Right ventricle myocardium inferior (tissue), 1 donor: Measurements from ENCODE around the gene ENOX1. TPM values are rescaled to one million over a fixed set of nuclear protein-coding genes. Genes with fewer than 3 reads are reported as not detected.
A peak's percentile ranks its signal among the peaks of the same experiment; 100 is the strongest.

Experiments
- ATAC-seq: fragments of 200-7000 bp; cut with Tn5 transposase; one replicate; pipeline ENCODE4 v1.9.1; 2020; ENCODE audit warnings: mild to moderate bottlenecking, moderate library complexity
- DNase-seq: peaks from one replicate; pipeline ENCODE4 v3.0.0; 2021; ENCODE audit errors: missing footprints
- intact Hi-C: fragments of 100-400 bp; cut with DNase I; formaldehyde crosslinking; loops from one replicate; pipeline ENCODE4 v1.11.0; 2022
- total RNA-seq: library from RNA; stranded (reverse); fragmentation: NEBNext Ultra II Directional; extraction: Animal tissue kit (Norgen Biotek cat#: 25700); gene quantifications from one replicate; pipeline ENCODE4 v1.2.1, GENCODE V29; 2021
- donor health status: DM: no; HTN: yes; CAD: no; lungs with severe emphysema.

Gene ENOX1
- total RNA-seq, 1 donor from 2014 or later: 6.1 TPM

DNA sequence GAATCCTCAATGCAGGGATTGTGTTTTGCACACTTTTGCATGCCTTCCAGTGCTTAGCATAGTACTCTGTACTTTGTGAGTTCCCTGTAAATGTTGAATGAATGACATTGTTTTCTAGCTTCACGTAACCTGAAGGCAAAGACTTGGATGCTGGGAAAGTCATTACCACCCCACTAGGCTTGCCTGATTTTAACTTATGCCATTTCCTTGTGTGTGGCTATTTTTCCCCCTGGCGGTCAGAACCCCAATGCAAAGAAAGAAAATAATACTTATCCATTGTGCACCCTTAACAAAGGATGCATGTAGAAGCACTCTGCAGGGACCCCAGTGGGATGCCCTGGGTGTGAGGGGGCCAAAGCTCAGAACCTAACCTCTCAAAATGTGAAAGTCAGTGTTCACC lies 1.2 kb upstream of the ENOX1 start:
- intact Hi-C loops: loop anchor here (5.0 to 10.0 kb wide), 4 partner anchors 101 to 481 kb away; no protein-coding TSS in a partner anchor
- DNase-seq (no peak), ATAC-seq (no peak)

DNA sequence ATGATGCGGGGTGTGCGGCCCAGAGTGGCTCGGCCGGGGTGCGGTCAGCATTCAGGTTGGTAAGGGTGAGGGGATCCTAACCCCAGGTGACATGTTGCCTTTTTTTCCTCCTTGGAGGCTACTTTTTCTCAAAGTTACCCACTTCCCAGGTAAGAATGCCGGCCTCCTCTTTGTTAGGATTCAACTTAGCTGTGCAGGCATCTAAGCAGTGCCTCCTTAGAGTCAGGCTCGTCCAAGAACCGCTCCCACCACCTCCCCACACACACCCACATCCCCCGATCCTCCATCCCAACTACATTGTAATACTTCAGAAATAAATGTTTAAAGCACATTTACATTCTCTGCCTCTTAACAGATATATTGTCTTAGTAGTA lies 733 bp upstream of the ENOX1 start:
- intact Hi-C loops: loop anchor here (5.0 to 10.0 kb wide), 4 partner anchors 100 to 480 kb away; no protein-coding TSS in a partner anchor
- no peak for DNase-seq
- ATAC-seq: no peak

- ATAC-seq (no peak), DNase-seq (no peak)
- intact Hi-C loops: loop anchor here (5.0 to 10.0 kb wide), 4 partner anchors 99 to 479 kb away; no protein-coding TSS in a partner anchor
Measured at GRCh38 chr13:43786472-43786765, 353 bp downstream of the ENOX1 start.

DNA sequence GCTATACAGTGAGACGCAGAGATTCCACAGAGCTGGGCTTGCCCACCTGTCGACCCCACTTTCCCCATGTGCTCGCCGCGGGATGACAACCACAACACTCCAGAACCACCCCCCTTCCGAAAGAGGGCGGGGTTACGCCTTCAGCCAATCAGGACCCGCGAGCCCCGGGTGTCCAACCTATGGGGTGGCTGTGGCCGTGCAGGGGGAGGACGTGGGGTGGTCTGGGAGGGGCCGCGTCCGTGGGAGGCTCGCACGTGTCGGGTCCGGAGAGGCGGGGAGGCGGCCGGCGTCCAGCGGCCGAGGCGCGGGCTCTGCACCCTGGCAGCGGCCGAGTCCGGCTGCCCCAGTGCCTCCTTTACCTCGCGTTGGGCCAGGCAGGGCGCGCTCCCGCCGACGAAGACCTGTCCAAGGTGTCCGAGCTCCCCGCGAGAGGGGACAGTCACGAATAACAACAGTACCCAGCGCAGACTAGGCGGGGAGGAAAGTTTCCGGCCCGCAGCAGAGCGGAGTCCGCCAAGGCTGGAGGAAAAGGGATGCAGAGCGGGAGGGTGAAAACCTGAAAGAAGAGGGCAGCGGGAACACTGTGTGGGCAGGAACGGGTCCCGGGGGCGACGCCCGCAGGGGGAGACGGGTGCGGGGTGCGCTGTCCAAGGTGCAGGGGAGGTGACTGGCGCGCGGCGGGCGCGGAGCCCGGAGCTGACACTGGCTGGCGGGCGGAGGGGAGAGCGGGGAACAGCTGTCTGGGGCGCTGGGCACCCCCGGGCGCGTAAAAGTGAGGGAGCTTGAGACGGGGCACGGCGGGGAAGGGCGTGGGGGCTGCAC lies 911 bp downstream of the ENOX1 start:
- peak; percentile 90 for ATAC-seq
- intact Hi-C loops: loop anchor here (5.0 to 10.0 kb wide), 4 partner anchors 99 to 479 kb away; no protein-coding TSS in a partner anchor
- peak; percentile 89 for DNase-seq

DNA sequence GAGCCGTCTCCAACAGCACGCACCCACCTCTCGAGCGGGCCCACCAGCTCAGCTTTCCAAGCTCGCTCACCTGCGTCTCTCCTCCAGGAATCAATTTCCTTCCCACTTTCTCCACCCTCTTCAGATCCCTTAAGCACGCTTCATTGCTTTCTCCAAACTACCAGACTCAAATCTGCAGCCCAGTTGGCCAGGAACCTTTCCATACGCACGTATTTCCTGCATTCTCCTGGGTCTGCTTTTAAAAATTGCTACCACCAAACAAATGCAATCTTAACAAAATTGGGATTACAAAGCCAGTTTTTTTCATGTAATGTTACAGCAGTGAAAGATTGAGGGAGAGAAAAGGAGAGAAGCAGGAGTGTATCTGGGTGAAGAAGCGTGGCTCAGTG lies 1.5 kb downstream of the ENOX1 start:
- DNase-seq: peak; percentile 45
- intact Hi-C loops: loop anchor here (5.0 to 10.0 kb wide), 4 partner anchors 98 to 478 kb away; no protein-coding TSS in a partner anchor
- ATAC-seq: no peak

GRCh38 chr13:43784496-43784895 lies 2.3 kb downstream of the ENOX1 start:
- no peak for DNase-seq
- intact Hi-C loops: loop anchor here (1.0 to 10.0 kb wide), 3 partner anchors 17 to 240 kb away; no protein-coding TSS in a partner anchor
- ATAC-seq: no peak

- no peak for ATAC-seq
- intact Hi-C loops: loop anchor here (1.0 to 10.0 kb wide), 3 partner anchors 17 to 239 kb away; no protein-coding TSS in a partner anchor
- no peak for DNase-seq
Measured at GRCh38 chr13:43783820-43784219, 3.0 kb downstream of the ENOX1 start.

- no peak for ATAC-seq
Measured at GRCh38 chr13:43782686-43783085, 4.1 kb downstream of the ENOX1 start.

GRCh38 chr13:43780666-43781065 lies 6.1 kb downstream of the ENOX1 start:
- ATAC-seq: no peak
- no peak for DNase-seq
- intact Hi-C loops: loop anchor here (10.0 kb wide), 2 partner anchors 166 to 236 kb away; no protein-coding TSS in a partner anchor

More at GRCh38 chr13:43782686-43783085, 4.1 kb downstream of the ENOX1 start:
- DNase-seq: no peak
- intact Hi-C loops: loop anchor here (10.0 kb wide), 2 partner anchors 168 to 238 kb away; no protein-coding TSS in a partner anchor

- intact Hi-C loops: no loop called here
- ATAC-seq (peak; percentile 16), DNase-seq (no peak)
Measured at GRCh38 chr13:43776501-43777079, 10.2 kb downstream of the ENOX1 start.

- no peak for DNase-seq
- intact Hi-C loops: no loop called here
- no peak for ATAC-seq
Measured at GRCh38 chr13:43776006-43776405, 10.8 kb downstream of the ENOX1 start.

DNA sequence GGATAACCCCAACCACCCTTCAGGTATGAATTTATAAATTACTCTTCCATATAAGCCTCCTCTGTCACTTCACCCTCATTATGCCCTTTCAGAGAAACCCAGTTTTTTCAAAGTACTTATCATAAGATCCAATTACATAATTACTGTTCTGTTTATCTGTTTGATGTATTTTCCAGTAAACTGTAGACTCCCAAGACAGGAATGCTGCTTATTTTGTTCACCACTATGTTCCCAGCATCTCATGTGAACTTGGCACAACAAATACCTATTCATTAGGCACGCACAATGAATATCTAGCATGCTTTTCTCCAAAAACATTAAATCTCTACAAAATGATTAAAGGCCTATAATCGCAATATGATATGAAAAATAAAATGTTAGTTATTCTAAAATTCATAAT lies 13.2 kb downstream of the ENOX1 start:
- ATAC-seq: no peak
- DNase-seq: no peak
- intact Hi-C loops: no loop called here

- no peak for DNase-seq
- no peak for ATAC-seq
- intact Hi-C loops: no loop called here
Measured at GRCh38 chr13:43770871-43771270, 15.9 kb downstream of the ENOX1 start.

DNA sequence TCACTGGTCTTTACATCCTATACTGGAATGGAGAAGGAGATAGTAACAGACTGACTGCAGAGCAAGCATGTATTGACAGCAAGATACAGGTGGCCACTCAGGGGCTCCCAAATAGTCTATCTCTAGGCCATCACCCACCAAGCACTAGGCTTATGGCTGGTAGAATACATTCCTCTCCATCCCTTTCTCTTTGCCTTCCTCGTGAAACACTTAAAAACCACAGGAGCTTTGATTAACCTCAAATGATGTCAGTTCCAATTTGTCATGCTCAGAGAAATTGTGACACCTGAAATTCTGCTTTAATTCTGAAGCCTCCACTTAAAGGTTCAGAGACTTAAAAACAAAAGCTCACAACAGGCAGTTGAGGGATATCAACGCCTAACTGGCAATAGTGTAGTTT lies 17.2 kb downstream of the ENOX1 start:
- intact Hi-C loops: loop anchor here (5.0 kb wide), 1 partner anchor 82 kb away; no protein-coding TSS in a partner anchor
- no peak for ATAC-seq

DNA sequence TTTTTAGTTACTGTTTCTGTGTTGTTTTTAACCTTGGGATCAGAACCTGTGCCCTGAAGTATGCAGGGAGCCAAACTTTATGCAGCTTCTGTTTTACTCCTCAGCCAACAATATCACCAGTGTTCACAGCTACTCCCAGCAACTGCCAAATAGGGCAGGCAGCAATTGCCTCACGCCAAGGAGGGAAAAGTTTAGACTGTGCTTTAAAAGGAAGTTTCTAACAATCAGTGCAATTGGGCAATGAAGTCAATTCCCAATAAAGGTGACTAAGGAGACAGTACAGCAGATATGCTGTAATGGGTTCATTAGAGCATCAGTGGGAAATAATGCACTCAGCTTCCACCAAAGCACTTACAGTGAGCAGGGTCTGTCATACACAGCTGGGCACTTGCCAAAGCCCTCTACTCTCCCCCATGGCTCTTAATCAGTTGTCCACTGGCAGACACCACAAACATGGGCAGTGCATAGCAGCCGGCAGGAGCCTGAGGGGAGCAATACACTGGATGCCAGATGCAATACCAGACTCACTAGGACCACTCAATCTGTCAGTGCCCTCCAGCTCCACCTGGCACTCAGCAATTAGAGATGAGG lies 19.3 kb downstream of the ENOX1 start:
- DNase-seq (no peak), ATAC-seq (peak; percentile 91)
- intact Hi-C loops: loop anchor here (1.0 to 5.0 kb wide), 2 partner anchors 17 to 80 kb away; no protein-coding TSS in a partner anchor

More for the DNA sequence above, 17.2 kb downstream of the ENOX1 start:
- no peak for DNase-seq

DNA sequence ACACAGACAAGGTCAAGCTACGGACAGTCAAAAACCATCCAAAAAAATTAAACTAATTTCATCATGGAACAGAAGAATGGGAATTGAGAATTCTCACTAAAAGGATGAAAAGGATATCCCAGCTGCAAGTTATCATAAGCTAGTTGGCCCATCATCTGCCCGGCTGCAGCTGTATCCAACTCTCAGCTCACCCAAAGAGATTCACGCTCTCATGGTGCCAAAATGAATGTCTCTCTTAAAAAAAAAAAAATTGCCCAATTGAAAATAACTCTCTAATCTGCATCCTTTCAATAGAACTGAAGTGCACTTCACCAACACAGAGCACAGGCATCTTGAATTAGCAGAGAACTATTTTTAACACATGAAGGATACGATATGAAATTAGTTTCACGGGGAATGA lies 20.0 kb downstream of the ENOX1 start:
- intact Hi-C loops: loop anchor here (1.0 to 5.0 kb wide), 3 partner anchors 18 to 497 kb away; no protein-coding TSS in a partner anchor
- DNase-seq (no peak), ATAC-seq (peak; percentile 82)

DNA sequence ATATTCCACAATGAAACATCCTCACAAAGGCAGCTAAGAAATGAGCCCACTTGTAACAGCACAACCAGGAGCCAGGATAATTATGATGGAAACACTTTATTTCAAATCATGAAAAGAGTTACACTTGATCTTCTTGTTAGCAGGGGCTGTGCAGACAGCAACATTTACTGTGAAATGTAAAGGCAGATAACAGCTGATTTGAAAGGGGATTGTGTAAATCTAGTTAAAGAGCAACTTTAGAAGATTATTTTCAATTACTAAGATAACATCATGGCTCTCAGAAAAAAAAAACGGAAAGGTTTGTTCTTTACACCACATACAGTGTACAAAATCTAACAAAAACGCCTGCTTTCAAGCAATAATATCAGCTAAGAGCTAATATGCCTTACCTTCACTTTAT lies 22.4 kb downstream of the ENOX1 start:
- intact Hi-C loops: no loop called here
- DNase-seq (no peak), ATAC-seq (no peak)

DNA sequence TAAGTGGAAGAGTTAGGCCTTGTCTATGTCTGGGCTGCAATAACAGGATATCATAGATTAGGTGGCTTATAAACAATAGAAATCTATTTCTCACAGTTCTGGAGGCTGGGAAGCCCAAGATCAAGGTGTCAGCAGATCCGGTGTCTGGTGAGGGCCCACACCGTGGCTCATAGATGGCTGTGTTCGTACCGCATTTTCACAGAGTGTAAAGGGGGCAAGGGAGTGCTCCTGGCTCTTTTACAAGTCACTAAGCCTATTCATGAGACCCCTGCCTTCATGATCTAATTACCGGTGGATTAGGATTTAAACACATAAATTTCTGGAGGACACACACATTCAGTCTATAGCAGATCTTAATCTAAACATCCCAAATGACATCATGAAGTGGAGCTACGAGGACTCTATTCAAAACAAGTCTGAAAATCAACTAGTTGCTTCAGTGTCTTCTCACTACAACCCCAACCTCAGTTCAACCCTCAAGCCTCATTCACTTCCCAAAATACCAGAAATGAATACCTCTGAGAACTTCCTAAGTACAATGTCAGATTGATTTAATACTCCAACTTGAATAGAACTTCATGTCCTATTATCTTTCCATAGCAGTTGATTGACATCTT lies 23.5 kb downstream of the ENOX1 start:
- ATAC-seq (no peak), DNase-seq (no peak)
- intact Hi-C loops: no loop called here
